OCI-LY3 (cell line): ENCODE measurements around the gene FAM120C.

Experiments used
- CTCF ChIP-seq: fragments of 200-600, 300-600 bp; sonication (generic); IDR thresholded peaks from 2 replicates; pipeline ENCODE4 v1.5.1; 2014; ENCODE audit warnings: antibody characterized with exemption, low read length, low read depth
- EZH2phosphoT487 ChIP-seq: fragments of 200-600 bp; shearing (Covaris generic); IDR thresholded peaks from 2 replicates; pipeline ENCODE4 v1.6.1; 2018; ENCODE audit warnings: antibody characterized with exemption, mixed run types, low read depth

DNA sequence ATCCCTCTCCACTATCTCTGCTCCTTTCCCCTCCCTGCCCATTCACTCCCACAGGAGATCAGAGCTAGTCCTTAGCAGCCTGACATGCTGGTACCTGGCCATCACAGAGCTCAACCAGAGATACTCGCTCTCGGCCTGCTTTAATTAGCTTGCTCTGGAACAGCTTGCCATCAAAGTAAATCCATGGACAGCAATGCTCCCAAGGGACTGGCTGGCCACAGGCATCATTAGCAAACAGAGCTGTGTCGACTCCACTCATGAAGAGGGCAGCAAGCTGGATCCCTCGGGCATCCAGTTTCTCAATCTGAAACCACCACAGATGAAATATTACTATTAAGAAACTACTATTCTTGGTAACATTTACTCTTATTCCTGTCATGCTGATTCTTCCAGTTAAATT is 95.4 kb downstream of the FAM120C start:
- TF ChIP-seq CTCF (no peak), EZH2phosphoT487 (no peak)
